Panc1 (cell line): ENCODE measurements around the gene WFIKKN2. TPM values are rescaled to one million over a fixed set of nuclear protein-coding genes. Genes with fewer than 3 reads are reported as not detected.

ENCODE experiments used
- ATAC-seq: fragments of 200-7000 bp; cut with Tn5 transposase; 2 replicates; pipeline ENCODE4 v1.9.1; 2020; ENCODE audit warnings: mild to moderate bottlenecking, moderate library complexity
- BruUV-seq: library from RNA; stranded (reverse); fragments of 400-500 nt; replicated peaks from 2 replicates; lab custom pipeline; 2021; lab: Mats Ljungman, UMichigan
- CTCF ChIA-PET: fragments of 300-600 bp; sonication (Branson Sonifier 250); formaldehyde crosslinking; loops from one replicate; lab custom pipeline; 2022; ENCODE audit warnings: antibody characterized with exemption; lab: Charles Lee
- POLR2A ChIA-PET: fragments of 300-600 bp; sonication (Branson Sonifier 250); formaldehyde crosslinking; loops from one replicate; lab custom pipeline; 2022; ENCODE audit warnings: antibody characterized with exemption; lab: Charles Lee
- DNase-seq: peaks from one replicate; pipeline ENCODE4 v3.0.0-alpha.2; 2010; ENCODE audit warnings: low read depth, low spot score
- H3K27ac ChIP-seq: 2 replicates; pipeline ENCODE4 v1.5.1; 2011; ENCODE audit warnings: mild to moderate bottlenecking, low read length, inconsistent platforms
- H3K27me3 ChIP-seq: fragments of 200-500 bp; sonication (Bioruptor generic); 2 replicates; pipeline ENCODE4 v1.6.0; 2014; ENCODE audit warnings: low read length, inconsistent platforms; ENCODE audit not compliant: control insufficient read depth, insufficient read depth
- H3K36me3 ChIP-seq: fragments of 200-500 bp; sonication (Bioruptor generic); 2 replicates; pipeline ENCODE4 v1.5.1; 2014; ENCODE audit warnings: inconsistent platforms, mild to moderate bottlenecking, low read length, moderate library complexity; ENCODE audit not compliant: control insufficient read depth, insufficient read depth
- H3K4me1 ChIP-seq: 2 replicates; pipeline ENCODE4 v1.5.1; 2011; ENCODE audit warnings: inconsistent platforms, mild to moderate bottlenecking, low read length, moderate library complexity; ENCODE audit not compliant: control insufficient read depth, insufficient read depth
- H3K4me3 ChIP-seq, 2 experiments: 2 replicates each; pipeline ENCODE4 v1.5.1; 2011 to 2012; ENCODE audit warnings: low read depth in 2 of 2, low read length in 2 of 2, mild to moderate bottlenecking in 2 of 2, inconsistent platforms in 1 of 2, moderate library complexity in 1 of 2
- H3K9me3 ChIP-seq: fragments of 200-500 bp; sonication (Bioruptor generic); 2 replicates; pipeline ENCODE4 v1.5.1; 2014; ENCODE audit warnings: low read depth, mild to moderate bottlenecking, inconsistent platforms, low read length, moderate library complexity; ENCODE audit not compliant: control insufficient read depth, insufficient read depth
- POLR2AphosphoS5 ChIP-seq: IDR thresholded peaks from 2 replicates; pipeline ENCODE4 v1.6.1; 2012; ENCODE audit warnings: mild to moderate bottlenecking, low read depth, low read length, moderate library complexity
- SIN3A ChIP-seq: IDR thresholded peaks from 2 replicates; pipeline ENCODE4 v1.6.1; 2012; ENCODE audit warnings: low read depth, mild to moderate bottlenecking, low read length, moderate library complexity, borderline replicate concordance; ENCODE audit not compliant: insufficient read depth
- TCF7L2 ChIP-seq: IDR thresholded peaks from 2 replicates; pipeline ENCODE4 v1.6.1; 2011; ENCODE audit warnings: mild to moderate bottlenecking, low read depth, low read length, inconsistent platforms
- in situ Hi-C: cut with HindIII; loops from 2 replicates; pipeline ENCODE4 v1.10.0; 2016; ENCODE audit warnings: low sequenced_read_pairs, low pct_unique_long_range_greater_than_20kb
- intact Hi-C: fragments of 100-400 bp; cut with micrococcal nuclease; formaldehyde crosslinking; loops from one replicate; pipeline ENCODE4 v1.10.0; 2022; ENCODE audit not compliant: unreplicated experiment
- total RNA-seq: library from RNA; stranded (reverse); gene quantifications from one replicate; pipeline ENCODE4 v1.2.1, GENCODE V29; 2021; ENCODE audit not compliant: unreplicated experiment
- TF ChIP-seq, protein P1 (sequence below): fragments of 450-650 bp; IDR thresholded peaks from 2 replicates; pipeline ENCODE4 v1.5.1; 2017; ENCODE audit warnings: mild to moderate bottlenecking
- TF ChIP-seq, protein P2 (sequence below), 2 experiments: IDR thresholded peaks; 2 replicates each; pipeline ENCODE4 v1.6.1; 2011 to 2012; ENCODE audit warnings: low read depth in 2 of 2, control low read depth in 1 of 2, low read length in 1 of 2, mild to moderate bottlenecking in 1 of 2, moderate library complexity in 1 of 2; ENCODE audit not compliant: insufficient read depth in 1 of 2

Gene WFIKKN2
- total RNA-seq, 1 experiment from 2014 or later, result 0.05 TPM

DNA sequence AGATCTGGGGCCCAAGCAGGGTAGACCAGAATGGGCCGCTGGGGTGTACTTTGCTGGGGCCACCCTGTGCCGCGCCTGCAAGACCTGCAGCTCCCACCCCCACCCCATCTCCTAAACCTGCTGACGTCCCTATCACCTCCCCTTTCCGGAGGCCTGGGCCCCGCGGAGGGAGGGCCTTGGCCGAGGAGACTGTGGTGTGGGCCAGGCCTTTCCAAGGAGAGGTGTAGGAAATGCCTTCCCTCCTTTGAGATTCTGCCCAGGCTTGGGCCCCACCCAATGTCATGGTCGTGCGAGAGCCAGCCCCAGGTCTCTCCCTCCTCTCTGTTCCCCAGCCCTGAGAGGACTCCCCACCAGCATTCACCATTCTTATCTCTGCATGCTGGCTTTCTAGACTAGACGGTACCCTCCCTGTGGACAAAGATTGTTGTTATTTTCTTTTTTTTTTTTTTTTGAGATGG lies 3.9 kb upstream of the WFIKKN2 start:
- POLR2A ChIA-PET, result interaction anchor here (0.8 kb wide), 1 partner anchor 13 kb away, joined by 4 read pairs; no protein-coding TSS in a partner anchor
- H3K4me3 ChIP-seq, result no peak overlapping the region
- ATAC-seq (no peak), DNase-seq (no peak)
- H3K36me3 ChIP-seq, result no peaks in the 10 kb centered on the region
- H3K27me3 ChIP-seq, result no peaks in the 10 kb centered on the region
- in situ Hi-C loops, result no loop called here
- TF ChIP-seq POLR2AphosphoS5 (no peak), TCF7L2 (no peak), SIN3A (no peak)
- TF ChIP-seq, protein P1, sequence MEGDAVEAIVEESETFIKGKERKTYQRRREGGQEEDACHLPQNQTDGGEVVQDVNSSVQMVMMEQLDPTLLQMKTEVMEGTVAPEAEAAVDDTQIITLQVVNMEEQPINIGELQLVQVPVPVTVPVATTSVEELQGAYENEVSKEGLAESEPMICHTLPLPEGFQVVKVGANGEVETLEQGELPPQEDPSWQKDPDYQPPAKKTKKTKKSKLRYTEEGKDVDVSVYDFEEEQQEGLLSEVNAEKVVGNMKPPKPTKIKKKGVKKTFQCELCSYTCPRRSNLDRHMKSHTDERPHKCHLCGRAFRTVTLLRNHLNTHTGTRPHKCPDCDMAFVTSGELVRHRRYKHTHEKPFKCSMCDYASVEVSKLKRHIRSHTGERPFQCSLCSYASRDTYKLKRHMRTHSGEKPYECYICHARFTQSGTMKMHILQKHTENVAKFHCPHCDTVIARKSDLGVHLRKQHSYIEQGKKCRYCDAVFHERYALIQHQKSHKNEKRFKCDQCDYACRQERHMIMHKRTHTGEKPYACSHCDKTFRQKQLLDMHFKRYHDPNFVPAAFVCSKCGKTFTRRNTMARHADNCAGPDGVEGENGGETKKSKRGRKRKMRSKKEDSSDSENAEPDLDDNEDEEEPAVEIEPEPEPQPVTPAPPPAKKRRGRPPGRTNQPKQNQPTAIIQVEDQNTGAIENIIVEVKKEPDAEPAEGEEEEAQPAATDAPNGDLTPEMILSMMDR, result no peak
- TF ChIP-seq, protein P2, sequence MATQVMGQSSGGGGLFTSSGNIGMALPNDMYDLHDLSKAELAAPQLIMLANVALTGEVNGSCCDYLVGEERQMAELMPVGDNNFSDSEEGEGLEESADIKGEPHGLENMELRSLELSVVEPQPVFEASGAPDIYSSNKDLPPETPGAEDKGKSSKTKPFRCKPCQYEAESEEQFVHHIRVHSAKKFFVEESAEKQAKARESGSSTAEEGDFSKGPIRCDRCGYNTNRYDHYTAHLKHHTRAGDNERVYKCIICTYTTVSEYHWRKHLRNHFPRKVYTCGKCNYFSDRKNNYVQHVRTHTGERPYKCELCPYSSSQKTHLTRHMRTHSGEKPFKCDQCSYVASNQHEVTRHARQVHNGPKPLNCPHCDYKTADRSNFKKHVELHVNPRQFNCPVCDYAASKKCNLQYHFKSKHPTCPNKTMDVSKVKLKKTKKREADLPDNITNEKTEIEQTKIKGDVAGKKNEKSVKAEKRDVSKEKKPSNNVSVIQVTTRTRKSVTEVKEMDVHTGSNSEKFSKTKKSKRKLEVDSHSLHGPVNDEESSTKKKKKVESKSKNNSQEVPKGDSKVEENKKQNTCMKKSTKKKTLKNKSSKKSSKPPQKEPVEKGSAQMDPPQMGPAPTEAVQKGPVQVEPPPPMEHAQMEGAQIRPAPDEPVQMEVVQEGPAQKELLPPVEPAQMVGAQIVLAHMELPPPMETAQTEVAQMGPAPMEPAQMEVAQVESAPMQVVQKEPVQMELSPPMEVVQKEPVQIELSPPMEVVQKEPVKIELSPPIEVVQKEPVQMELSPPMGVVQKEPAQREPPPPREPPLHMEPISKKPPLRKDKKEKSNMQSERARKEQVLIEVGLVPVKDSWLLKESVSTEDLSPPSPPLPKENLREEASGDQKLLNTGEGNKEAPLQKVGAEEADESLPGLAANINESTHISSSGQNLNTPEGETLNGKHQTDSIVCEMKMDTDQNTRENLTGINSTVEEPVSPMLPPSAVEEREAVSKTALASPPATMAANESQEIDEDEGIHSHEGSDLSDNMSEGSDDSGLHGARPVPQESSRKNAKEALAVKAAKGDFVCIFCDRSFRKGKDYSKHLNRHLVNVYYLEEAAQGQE (IDR thresholded peaks at IDR 0.05; ENCODE audit: insufficient read depth in 1 of 2, low read depth in 2 of 2, low read length in 1 of 2), result no peak
- intact Hi-C loops, result no loop called here
- H3K27ac ChIP-seq, result no peak overlapping the region
- BruUV-seq, result no TSS peak
- no peaks in the 10 kb centered on the region for H3K4me1 ChIP-seq
- CTCF ChIA-PET, result no interaction called here
- no peaks in the 10 kb centered on the region for H3K9me3 ChIP-seq

DNA sequence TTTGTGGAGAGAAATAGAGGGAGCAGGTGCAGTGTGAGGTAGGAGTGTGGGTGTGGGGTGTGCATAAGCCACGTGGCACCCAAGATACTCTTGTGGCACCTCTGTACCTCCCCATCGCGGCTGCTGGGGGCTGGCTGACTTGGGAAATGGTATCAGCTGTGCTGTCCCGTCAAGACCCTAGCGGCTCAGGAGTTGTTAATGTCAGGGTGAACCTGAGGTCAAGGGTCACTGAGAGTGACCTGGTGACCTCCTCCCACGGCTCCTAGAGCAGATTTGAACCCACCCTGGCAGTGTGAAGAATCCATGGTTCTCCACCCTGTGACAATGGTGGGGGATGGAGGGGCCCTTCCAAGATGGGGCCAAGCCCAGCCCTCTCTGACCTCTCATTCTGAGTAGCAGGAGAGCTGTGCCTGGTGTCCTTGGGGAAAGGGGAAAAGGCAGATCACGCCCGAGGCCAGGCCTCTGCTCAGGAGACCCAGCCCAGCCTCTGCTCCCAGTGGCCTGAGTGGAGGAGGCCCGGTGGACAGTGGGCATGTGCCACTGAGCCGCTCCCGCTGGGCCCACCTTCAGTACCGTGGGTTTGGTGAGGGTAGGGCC lies 3.0 kb upstream of the WFIKKN2 start:
- in situ Hi-C loops (no loop called here), intact Hi-C loops (no loop called here)
- DNase-seq (no peak), ATAC-seq (no peak)
- H3K27ac ChIP-seq, result no peak overlapping the region
- ChIA-PET POLR2A (interaction anchor here (0.8 kb wide), 1 partner anchor 14 kb away, joined by 4 read pairs; no protein-coding TSS in a partner anchor), CTCF (interaction anchor here (0.6 kb wide), 1 partner anchor 55 kb away, joined by 3 read pairs; no protein-coding TSS in a partner anchor)
- no TSS peak for BruUV-seq
- H3K27me3 ChIP-seq, result no peaks in the 10 kb centered on the region
- TF ChIP-seq, protein P2 (IDR thresholded peaks at IDR 0.05; ENCODE audit: insufficient read depth in 1 of 2, low read depth in 2 of 2, low read length in 1 of 2), result no peak
- TF ChIP-seq, protein P1, result no peak
- TF ChIP-seq SIN3A (no peak), POLR2AphosphoS5 (no peak)
- no peaks in the 10 kb centered on the region for H3K36me3 ChIP-seq
- no peaks in the 10 kb centered on the region for H3K9me3 ChIP-seq
- H3K4me1 ChIP-seq, result no peaks in the 10 kb centered on the region
- H3K4me3 ChIP-seq, result no peak overlapping the region
